Fibroblast of lung (primary cell): Measurements from ENCODE around the gene THOC6. TPM values are rescaled to one million over a fixed set of nuclear protein-coding genes. Genes with fewer than 3 reads are reported as not detected.
"Not testable (repeated sequence)": the region's sequence is repeated elsewhere in the genome, so short reads cannot be mapped to it uniquely, and the experiment has no call there.

Experiments used
- DNase-seq, 2 donors: peaks; one replicate each; pipeline versions ENCODE4 v3.0.0 to v3.0.0-alpha.2; 2010; ENCODE audit warnings: low read depth in 2 of 2
- H2AFZ ChIP-seq: 2 replicates; pipeline ENCODE4 v1.5.1; 2012; ENCODE audit warnings: low read length, control low read depth, inconsistent platforms
- H3K27ac ChIP-seq: 2 replicates; pipeline ENCODE4 v1.5.1; 2011; ENCODE audit warnings: low read length, control low read depth; ENCODE audit not compliant: insufficient read depth
- H3K27me3 ChIP-seq: 2 replicates; pipeline ENCODE4 v1.5.1; 2011; ENCODE audit warnings: mild to moderate bottlenecking, low read length; ENCODE audit not compliant: control insufficient read depth, insufficient read depth
- H3K36me3 ChIP-seq: 2 replicates; pipeline ENCODE4 v1.5.1; 2011; ENCODE audit warnings: low read length; ENCODE audit not compliant: control insufficient read depth, insufficient read depth
- H3K4me1 ChIP-seq: 2 replicates; pipeline ENCODE4 v1.5.1; 2011; ENCODE audit warnings: low read length; ENCODE audit not compliant: control insufficient read depth, insufficient read depth; ENCODE audit errors: extremely low read depth
- H3K4me2 ChIP-seq: 2 replicates; pipeline ENCODE4 v1.5.1; 2011; ENCODE audit warnings: low read length, control low read depth; ENCODE audit not compliant: insufficient read depth; ENCODE audit errors: extremely low read depth
- H3K4me3 ChIP-seq, 4 experiments: fragments of 200-600 bp in 1 of 4; sonication (generic) in 1 of 4; replicated peaks in 1 of 4; 2 replicates each; pipeline ENCODE4 v1.5.1; 2011 to 2016; ENCODE audit warnings: low read length in 4 of 4, low read depth in 3 of 4, mild to moderate bottlenecking in 3 of 4, control low read depth in 2 of 4, inconsistent platforms in 1 of 4, mixed read lengths in 1 of 4; ENCODE audit not compliant: insufficient read depth in 1 of 4; ENCODE audit errors: control extremely low read depth in 1 of 4
- H3K79me2 ChIP-seq: 2 replicates; pipeline ENCODE4 v1.5.1; 2012; ENCODE audit warnings: mild to moderate bottlenecking, low read length, inconsistent platforms; ENCODE audit not compliant: control insufficient read depth, insufficient read depth
- H3K9ac ChIP-seq: 2 replicates; pipeline ENCODE4 v1.5.1; 2011; ENCODE audit warnings: mild to moderate bottlenecking, low read length, control low read depth; ENCODE audit not compliant: insufficient read depth
- H3K9me3 ChIP-seq: 2 replicates; pipeline ENCODE4 v1.5.1; 2012; ENCODE audit warnings: low read depth, low read length; ENCODE audit not compliant: control insufficient read depth, insufficient read depth
- H4K20me1 ChIP-seq: 2 replicates; pipeline ENCODE4 v1.5.1; 2011; ENCODE audit warnings: low read length; ENCODE audit not compliant: control insufficient read depth, insufficient read depth; ENCODE audit errors: extremely low read depth
- EZH2 ChIP-seq: IDR thresholded peaks from 2 replicates; pipeline ENCODE4 v1.5.1; 2012; ENCODE audit warnings: low read length, control low read depth, mild to moderate bottlenecking; ENCODE audit errors: missing control alignments
- polyA plus RNA-seq, 2 donors: library from polyadenylated mRNA; depleted of rRNA in 1 of 2; stranded (reverse) in 1 of 2; unstranded in 1 of 2; fragments of >200 nt; gene quantifications; 2 replicates each; pipeline ENCODE4 v1.2.1, GENCODE V29; 2011 to 2012; ENCODE audit warnings: missing spikeins in 1 of 2
- total RNA-seq: library from RNA; depleted of rRNA; stranded (reverse); fragments of >200 nt; gene quantifications from 2 replicates; pipeline ENCODE4 v1.2.1, GENCODE V29; 2014
- TF ChIP-seq, protein P1 (sequence below), 2 donors: IDR thresholded peaks in 1 of 2; conservative IDR thresholded peaks in 1 of 2; 1 replicate in 1 of 2; 2 replicates in 1 of 2; pipeline ENCODE4 v1.5.1; 2011 to 2012; ENCODE audit warnings: low read length in 2 of 2, control low read depth in 1 of 2, inconsistent platforms in 1 of 2, low read depth in 1 of 2, mild to moderate bottlenecking in 1 of 2

The THOC6 gene
- total and polyA plus RNA-seq, 2 donors (not counting 1 experiment from before 2014, with no cell fraction given): 17.6 to 26.6 TPM

DNA sequence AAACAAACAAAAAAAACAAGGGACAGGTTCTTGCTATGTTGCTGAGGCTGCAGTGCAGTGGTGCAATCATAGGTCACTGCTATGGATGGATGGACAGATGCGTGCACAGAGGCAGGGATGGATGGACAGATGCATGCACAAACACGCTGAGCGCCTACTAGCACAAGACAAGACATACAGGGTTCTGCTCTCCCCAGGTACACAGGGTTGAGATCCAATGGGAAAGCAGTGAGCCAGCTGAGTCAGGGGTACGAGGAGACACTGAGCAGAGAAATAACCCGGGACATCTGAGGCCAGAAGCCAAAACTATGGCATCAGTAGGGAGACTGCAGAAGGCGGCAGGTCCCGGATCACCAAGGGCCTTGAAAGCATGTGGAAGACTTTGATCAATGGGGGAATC is 47.8 kb downstream of the THOC6 start:
- Histone ChIP-seq H3K27me3 (peaks cover 6% of the 10 kb centered on the region), H3K4me1 (no peaks in the 10 kb centered on the region), H4K20me1 (no peaks in the 10 kb centered on the region), H3K79me2 (no peaks in the 10 kb centered on the region), H2AFZ (no peak overlapping the region), H3K4me3 (no peak overlapping the region), H3K9me3 (no peaks in the 10 kb centered on the region), H3K4me2 (no peak overlapping the region), H3K27ac (no peak overlapping the region), H3K9ac (no peak overlapping the region), H3K36me3 (no peaks in the 10 kb centered on the region)
- TF ChIP-seq, protein P1, sequence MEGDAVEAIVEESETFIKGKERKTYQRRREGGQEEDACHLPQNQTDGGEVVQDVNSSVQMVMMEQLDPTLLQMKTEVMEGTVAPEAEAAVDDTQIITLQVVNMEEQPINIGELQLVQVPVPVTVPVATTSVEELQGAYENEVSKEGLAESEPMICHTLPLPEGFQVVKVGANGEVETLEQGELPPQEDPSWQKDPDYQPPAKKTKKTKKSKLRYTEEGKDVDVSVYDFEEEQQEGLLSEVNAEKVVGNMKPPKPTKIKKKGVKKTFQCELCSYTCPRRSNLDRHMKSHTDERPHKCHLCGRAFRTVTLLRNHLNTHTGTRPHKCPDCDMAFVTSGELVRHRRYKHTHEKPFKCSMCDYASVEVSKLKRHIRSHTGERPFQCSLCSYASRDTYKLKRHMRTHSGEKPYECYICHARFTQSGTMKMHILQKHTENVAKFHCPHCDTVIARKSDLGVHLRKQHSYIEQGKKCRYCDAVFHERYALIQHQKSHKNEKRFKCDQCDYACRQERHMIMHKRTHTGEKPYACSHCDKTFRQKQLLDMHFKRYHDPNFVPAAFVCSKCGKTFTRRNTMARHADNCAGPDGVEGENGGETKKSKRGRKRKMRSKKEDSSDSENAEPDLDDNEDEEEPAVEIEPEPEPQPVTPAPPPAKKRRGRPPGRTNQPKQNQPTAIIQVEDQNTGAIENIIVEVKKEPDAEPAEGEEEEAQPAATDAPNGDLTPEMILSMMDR (conservative IDR thresholded peaks at IDR 0.05 in 1 of 2, IDR thresholded peaks at IDR 0.05 in 1 of 2; ENCODE audit: low read depth in 1 of 2, low read length in 2 of 2): no peak
- TF ChIP-seq EZH2: no peak
- no peak for DNase-seq

DNA sequence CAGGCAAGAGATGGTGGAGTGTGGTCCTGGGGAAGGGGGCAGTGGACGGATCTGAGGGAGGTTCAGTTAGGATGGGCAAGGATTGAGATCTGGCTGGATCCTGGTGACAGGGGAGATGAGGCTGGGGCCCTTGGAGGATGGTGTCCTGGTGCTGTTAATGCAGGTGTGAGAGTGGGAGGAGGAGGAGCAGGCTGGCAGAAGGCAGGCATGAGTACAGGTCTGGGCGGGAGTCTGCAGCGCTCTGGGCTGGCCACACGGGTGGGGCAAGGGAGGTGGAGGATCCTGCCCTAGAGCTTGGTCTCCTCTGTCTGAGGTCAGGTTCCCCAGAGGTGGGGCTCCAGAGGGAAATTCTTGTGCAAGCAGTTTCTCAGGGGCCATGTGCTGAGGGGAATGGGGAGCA is 48.3 kb downstream of the THOC6 start:
- not testable (repeated sequence) for DNase-seq, H3K79me2 ChIP-seq

GRCh38 chr16:3072576-3073263 is 48.9 kb downstream of the THOC6 start:
- not testable (repeated sequence) for H3K4me3 ChIP-seq, H3K27ac ChIP-seq, H3K4me2 ChIP-seq, H3K9me3 ChIP-seq, H3K9ac ChIP-seq, H4K20me1 ChIP-seq, DNase-seq, H3K4me1 ChIP-seq, H2AFZ ChIP-seq, H3K36me3 ChIP-seq, H3K27me3 ChIP-seq, H3K79me2 ChIP-seq

More for the DNA sequence above, 48.3 kb downstream of the THOC6 start:
- not testable (repeated sequence) for H3K4me2 ChIP-seq, H3K4me1 ChIP-seq, H4K20me1 ChIP-seq, H3K27me3 ChIP-seq, H2AFZ ChIP-seq, H3K36me3 ChIP-seq, H3K9me3 ChIP-seq, H3K4me3 ChIP-seq, H3K9ac ChIP-seq, H3K27ac ChIP-seq

GRCh38 chr16:3073448-3073847 is 49.6 kb downstream of the THOC6 start:
- Histone ChIP-seq H3K27ac (no peak overlapping the region), H3K9me3 (no peaks in the 10 kb centered on the region), H3K4me2 (no peak overlapping the region), H3K4me1 (no peaks in the 10 kb centered on the region), H3K27me3 (peaks cover 11% of the 10 kb centered on the region), H3K4me3 (no peak overlapping the region), H3K79me2 (no peaks in the 10 kb centered on the region), H3K36me3 (no peaks in the 10 kb centered on the region), H2AFZ (no peak overlapping the region), H3K9ac (no peak overlapping the region), H4K20me1 (no peaks in the 10 kb centered on the region)
- TF ChIP-seq EZH2: no peak
- TF ChIP-seq, protein P1 (conservative IDR thresholded peaks at IDR 0.05 in 1 of 2, IDR thresholded peaks at IDR 0.05 in 1 of 2; ENCODE audit: low read depth in 1 of 2, low read length in 2 of 2): no peak
- no peak for DNase-seq
